Stromal cell of bone marrow (primary cell): ENCODE measurements around the gene SDK1.

ENCODE experiments used
- DNase-seq: peaks from one replicate; pipeline ENCODE4 v3.0.0-alpha.2; 2012; ENCODE audit warnings: low read depth

SDK1 gene

DNA sequence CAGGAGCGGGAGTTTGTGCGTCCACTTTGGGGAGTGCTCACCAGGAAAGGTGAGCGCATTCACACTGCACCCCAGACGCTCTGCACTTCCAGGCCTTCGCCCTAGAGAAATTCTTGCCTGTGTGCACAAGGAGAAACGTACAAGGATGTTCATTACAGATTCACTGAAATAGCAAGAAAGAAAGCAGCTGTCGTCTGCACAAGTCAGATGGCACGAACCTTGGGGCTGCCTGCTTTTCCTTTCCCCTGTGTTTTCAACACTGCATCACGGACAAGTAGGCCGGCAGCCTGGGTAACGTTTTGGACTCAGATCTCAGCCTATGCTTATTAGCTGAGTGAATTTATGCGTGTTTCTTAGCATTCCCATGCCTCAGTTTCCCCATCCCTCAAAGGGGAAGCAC, 834.2 kb downstream of the SDK1 start:
- no peak for DNase-seq

- DNase-seq, result no peak
Measured at GRCh38 chr7:4136036-4136435, 835.0 kb downstream of the SDK1 start.

- DNase-seq, result no peak
Measured at GRCh38 chr7:4136501-4137110, 835.6 kb downstream of the SDK1 start.

DNA sequence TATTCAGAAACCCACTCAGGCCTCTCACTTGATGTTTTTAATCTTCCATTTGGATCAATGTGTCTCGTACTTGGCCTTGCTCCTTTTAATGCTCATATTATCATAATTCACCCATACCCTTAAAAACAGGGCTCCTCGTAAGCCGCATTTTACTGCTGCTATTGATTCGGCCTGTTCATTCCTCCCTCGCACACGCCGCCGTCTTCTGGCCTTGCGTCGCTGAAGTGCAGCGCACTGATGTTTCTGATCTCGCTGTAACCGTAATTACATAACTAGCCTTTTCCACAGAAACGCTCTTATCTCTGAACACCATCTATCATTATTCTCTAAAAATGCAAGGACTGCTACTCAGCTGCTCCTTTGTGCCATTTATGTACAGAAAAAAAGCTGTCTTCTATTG, 836.5 kb downstream of the SDK1 start:
- DNase-seq, result no peak

DNA sequence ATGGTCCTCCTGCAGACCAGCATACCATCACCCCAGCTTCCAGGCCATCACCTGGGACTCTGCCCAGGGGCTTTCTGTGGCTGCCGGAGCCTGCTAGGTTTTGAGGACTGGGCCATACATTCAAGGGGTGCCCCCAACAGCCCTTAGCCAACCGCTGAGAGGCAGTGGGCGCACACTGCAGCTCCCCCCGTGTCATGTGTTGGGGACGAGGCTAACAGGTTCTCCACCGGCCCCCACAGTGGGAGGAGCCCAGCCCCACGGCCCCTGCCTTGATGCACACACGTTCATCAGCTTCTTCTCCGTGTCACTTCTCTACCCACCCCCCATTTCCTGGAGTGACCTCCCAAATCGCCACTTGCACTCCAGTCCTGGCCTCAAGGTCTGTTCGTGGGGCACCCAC, 837.8 kb downstream of the SDK1 start:
- no peak for DNase-seq

DNA sequence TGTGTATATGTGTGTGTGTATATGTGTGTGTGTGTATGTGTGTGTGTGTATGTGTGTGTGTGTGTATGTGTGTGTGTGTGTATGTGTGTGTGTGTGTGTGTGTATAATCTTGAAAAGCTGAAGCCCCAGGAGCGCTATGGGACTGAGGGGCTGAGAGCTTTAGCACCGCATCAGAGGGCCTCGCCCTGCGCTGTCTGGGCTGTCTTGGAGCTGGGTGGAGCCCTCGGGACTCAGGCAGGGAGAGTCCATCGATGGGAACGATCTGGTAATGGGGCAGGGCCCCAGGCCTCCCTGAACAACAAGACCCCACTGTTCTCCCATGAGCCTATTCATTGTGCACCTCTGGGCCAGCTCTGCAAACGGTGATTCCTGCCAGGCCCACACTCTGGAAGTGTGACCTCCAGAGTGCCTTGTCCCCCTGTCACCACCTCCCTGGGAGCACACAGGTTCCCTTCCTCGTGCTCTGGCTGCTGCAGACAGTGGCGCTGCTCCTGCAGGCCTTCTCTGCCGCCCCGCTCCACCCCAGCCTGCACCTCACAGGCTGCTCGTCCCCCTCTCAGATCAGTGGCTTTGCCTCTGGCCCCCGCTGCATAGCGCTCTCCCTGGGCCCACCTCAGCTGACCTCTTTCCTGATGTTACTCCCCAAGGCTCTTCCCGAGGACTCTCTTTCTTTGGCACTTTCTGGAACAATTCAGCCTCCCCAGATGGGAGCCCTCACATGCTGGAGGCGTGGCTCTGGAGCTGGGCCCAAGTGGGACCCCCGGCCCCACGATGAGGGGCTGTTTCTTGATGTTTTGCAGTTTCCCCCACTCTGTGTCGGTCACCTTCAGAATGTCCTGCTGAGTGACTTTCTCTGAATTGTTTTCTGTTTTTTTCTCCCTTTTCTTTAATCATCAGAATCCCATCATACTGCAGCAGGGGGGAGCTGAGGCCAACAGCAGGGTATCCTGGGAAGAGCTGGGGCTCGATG, 838.9 kb downstream of the SDK1 start:
- no peak for DNase-seq

- no peak for DNase-seq
Measured at GRCh38 chr7:4140933-4141332, 839.9 kb downstream of the SDK1 start.

DNA sequence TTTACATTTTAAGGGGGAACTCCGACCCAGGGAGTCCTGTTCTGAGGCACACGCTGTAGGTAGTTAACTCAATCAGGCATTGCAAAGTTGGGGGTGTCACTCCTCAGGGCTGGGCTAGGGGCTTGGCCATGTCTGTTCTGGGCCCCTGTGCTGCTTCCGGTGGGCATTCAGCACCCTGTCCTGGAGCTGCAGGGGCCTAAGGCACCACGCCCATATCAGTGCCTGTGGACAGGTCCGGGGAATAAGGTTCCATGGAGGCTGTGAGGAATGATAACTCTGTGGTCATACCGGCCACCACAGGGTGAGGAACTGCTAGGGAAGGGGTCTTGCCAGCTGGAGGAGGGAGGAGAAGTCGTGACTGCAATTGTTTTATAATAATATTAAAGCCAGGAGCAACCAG, 842.0 kb downstream of the SDK1 start:
- no peak for DNase-seq

DNA sequence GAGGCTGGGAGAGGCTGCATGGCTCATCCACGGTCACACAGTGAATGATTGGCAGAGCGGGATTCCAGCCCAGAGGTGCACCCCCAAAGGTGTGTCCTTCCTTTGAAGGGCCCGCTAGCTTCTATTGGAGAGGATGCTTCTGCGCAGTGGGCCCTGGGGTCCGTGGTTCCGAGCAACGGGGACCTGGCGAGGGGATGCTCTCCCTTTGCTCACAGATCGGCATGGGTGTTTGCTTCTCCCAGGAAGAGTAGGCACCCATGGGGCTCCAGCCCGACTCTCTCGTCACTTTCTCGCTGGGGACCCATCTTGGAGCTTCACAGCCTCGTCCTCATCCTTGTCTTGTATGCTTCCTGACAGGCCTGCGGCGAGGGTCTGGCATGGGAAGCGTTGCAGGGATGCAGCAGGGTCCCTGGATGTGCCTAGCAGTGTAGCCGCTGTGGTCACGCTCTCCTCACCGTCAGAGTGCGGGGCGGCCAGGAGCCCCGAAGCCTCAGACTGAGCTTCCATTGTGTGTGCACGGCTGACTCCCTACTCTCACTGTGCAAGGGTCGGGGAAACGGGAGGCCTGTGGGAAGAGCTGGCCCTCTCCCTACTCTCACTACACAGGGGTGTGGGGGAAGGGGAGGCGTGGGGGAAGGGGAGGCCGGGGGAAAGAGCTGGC, 842.6 kb downstream of the SDK1 start:
- no peak for DNase-seq

DNA sequence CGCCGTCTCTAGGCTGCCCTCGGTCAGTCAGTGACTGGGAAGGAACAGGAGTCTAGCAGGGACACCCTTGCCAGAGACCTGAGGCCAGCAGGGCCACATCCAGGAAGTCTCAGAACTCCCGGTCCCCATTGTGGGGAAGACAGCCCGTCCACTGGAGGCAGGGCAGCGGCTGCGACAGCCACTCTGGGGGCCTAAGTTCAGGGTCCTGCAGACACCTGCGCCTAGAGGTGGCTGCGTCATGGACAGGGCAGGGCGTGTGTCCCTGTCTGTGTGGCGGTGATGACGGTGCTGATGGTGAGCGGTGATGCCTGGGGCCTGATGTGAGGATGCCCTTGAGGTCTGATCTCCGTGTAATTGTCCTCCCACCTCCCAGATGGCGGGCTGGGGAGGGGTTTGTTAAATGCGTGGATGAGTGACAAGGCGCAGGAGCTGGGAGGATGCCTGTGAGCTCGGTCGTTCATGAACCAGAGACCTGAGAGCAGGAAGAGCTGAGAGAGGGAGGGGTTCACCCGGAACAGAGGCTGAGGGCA, 843.2 kb downstream of the SDK1 start:
- DNase-seq, result no peak

DNA sequence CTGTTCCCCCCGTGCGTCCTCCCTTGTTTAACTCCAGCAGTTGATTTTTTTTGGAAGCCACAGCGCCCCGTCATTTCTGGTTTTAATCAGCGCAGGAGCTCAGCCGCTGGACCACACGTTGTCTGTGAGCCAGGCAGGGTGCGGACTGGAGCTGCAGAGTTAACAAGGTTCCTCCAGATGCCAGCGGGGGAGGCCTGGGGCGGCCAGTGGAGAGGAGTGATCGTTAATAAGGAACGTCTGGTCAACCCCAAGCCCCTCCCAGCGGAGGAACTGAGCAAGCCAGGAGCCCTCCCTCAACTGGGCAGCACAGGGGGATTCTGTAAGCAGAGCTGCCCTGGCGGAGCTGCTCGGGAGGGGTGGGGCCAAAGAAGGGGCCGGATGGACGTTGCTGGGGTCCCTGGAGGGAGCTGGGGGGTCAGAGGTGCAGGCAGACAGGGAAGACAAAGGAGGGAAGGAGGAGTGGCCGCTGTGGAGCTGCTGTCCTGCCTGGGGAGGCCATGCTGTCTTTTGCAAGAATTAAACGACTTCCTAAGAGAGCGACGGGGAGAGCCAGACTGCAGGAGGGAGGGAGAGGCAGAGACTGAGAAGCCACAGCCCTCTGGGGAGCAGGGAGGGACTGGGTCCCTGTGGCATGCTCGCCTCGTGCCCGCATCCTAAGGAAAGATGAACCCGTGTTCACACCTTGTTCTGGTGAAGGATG, 843.9 kb downstream of the SDK1 start:
- DNase-seq, result no peak

DNA sequence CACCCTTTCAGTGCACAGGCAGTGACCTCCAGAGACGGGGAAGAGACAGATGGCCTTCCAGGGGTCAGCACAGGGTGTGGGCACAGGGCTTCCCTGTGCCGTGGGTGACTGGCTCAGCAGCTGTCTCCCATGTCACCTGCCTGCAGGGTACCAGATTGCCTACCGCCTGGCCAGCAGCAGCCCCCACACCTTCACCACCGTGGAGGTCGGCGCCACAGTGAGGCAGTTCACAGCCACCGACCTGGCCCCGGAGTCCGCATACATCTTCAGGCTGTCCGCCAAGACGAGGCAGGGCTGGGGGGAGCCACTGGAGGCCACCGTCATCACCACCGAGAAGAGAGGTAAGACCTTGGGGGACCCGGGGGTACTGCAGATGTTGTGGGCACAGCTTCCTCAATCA, 844.5 kb downstream of the SDK1 start:
- DNase-seq, result no peak

DNA sequence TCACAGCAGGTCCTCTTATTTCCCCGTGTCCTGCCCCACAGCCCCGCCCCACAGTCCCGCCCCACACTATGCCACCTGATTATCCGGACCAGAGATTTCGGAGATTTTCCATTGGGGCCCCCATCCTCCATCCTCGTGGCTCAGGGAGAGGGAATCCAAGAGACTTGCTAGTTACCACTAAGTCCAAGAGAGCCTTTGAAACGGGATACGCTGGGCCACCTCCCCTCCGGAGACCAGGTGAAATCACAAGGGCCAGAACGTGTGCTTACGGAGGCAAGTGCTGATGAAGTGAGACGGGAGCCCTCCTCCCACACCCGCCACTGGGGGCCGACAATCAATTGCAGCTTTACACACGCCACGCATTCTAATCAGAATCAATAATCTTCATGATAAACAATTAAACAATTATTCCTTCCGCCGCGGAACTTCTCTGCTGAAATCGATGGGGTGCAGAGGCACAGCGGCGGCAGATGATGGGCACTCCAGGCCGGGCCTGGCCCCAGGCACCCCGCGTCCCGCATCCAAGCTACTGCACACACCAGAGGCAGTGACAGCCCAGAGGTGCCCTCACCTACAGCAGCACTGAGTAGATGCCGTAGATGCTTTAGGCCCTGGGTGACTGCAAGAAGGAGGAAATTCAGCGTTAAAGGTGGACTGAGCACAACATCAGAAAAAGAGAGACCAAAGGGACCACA, 847.0 kb downstream of the SDK1 start:
- no peak for DNase-seq

GRCh38 chr7:4149236-4149635, 848.2 kb downstream of the SDK1 start:
- DNase-seq, result no peak

DNA sequence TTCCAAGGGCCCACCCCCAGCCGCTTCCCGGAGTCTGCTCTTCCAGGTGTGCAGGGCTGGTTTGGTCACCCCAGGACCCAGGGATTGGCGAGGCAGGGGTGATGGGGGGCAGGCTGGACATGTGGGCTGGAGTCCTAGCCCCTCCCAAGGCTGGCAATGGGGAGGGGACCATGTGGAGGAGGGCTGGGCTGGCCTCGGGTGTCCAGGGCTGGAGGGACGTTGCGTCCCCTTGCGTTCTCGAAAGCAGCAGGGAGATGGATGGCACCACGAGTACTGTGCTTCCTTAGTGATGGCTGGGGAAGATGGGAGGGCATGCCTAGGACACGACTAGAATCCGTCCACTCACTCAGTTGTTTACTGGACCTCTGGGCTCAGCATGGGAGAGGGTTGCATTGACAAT, 848.6 kb downstream of the SDK1 start:
- no peak for DNase-seq

- no peak for DNase-seq
Measured at GRCh38 chr7:4150731-4151130, 849.7 kb downstream of the SDK1 start.

GRCh38 chr7:4151524-4151923, 850.5 kb downstream of the SDK1 start:
- DNase-seq, result no peak

DNA sequence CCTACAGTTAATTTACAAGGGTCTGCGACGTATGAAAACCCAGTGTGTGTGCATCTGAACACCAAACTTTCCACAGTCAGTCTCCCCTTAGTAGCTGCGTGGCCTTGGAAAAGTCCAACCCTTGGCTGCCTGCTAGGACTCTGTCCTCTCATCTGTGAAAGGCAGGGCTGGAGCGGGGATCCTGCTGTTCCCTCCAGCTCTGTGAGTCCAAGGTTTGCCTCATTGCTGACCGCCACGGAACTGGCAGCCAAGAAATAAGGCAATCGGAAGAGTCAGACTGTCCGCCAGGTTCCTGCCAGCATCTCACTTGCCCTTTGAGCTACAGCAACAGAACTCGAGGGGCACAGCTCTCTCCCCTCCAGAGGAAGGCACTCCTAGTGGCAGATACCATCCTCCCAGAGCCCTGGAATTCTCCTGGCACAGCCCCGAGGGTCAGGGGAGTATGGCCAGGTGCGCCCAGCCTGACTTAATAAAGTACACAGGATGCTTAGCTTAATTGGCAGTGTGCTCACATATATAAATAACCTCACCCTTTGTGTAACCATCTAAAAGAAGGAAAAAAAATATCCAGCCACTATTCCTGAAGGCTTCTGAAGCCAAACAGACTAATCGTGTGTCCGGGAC, 851.0 kb downstream of the SDK1 start:
- DNase-seq, result no peak

DNA sequence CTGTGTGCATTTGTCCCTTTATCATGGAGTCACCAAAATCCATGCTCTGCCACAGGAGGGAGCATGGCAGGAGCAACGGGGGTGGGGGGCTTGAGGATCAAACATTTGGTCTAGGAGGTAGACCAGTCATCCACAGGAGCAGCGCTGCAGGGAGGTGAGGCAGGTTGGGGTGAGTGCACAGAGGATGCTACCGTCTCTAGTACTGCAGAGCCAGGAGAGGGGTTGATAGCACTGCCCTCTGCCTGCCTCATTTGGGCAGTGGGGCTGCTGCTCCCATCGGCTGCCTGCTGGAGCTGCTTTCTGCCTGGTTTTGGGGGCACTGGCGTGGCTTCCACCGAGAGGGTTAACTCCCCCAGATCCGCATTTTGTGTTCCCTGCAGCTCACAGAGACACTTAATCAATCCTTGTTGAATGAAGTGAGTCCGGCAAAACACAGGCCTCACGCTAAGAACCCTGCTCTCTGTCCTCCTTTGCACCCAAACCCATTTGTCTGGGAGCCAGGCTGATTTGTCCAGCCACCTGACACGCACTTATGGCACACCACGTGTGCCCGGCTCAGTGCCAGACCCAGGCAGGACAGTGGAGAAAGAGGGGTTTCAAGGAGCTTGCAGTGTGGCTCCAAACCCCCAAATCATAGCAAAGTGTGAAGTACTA, 854.0 kb downstream of the SDK1 start:
- DNase-seq, result no peak

DNA sequence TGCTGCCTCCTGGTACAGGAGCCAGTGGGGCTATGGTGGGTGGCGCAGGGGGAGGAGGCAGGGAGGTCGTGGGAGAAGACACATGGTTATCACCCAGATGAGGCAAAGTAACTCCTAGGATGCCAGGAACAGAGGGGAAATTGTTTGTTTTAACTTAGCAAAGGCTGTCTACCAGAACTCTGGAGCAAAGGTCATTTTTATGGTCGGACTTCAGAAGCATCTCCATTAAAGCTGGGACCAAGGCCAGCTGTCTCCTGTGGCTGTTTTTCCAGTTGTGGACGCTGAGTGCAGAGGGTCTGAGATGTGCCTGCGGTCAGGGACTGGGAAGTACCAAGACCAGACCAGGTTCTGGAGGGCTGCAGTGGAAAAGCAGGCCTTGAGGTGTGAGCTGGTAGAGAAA, 855.1 kb downstream of the SDK1 start:
- no peak for DNase-seq

GRCh38 chr7:4157651-4158050, 856.6 kb downstream of the SDK1 start:
- no peak for DNase-seq
